Mesenchymal stem cell (in vitro differentiated cells and primary cell): ENCODE data around the gene GPR152. TPM values are rescaled to one million over a fixed set of nuclear protein-coding genes. Genes with fewer than 3 reads are reported as not detected.
A peak's percentile ranks its signal among the peaks of the same experiment; 100 is the strongest.

Experiments
- DNase-seq: peaks from one replicate; pipeline ENCODE4 v3.0.0-alpha.2; 2013
- H2AFZ ChIP-seq: one replicate; pipeline ENCODE4 v1.6.1; 2013; ENCODE audit warnings: low read depth, mild to moderate bottlenecking, control low read depth, inconsistent platforms, low read length, moderate library complexity
- H2AK5ac ChIP-seq: 2 replicates; pipeline ENCODE4 v1.6.1; 2013; ENCODE audit warnings: low read length, moderate library complexity, mild to moderate bottlenecking, inconsistent platforms; ENCODE audit not compliant: severe bottlenecking
- H2BK120ac ChIP-seq: one replicate; pipeline ENCODE4 v1.6.1; 2013; ENCODE audit warnings: low read depth, mild to moderate bottlenecking, inconsistent platforms, low read length, moderate library complexity
- H2BK12ac ChIP-seq, 2 experiments: one replicate each; pipeline ENCODE4 v1.6.1; 2013; ENCODE audit warnings: inconsistent platforms in 2 of 2, low read length in 2 of 2, mild to moderate bottlenecking in 2 of 2, moderate library complexity in 2 of 2, control low read depth in 1 of 2
- H2BK15ac ChIP-seq: one replicate; pipeline ENCODE4 v1.6.1; 2013; ENCODE audit warnings: mild to moderate bottlenecking, low read depth, inconsistent platforms; ENCODE audit not compliant: poor library complexity, severe bottlenecking
- H2BK5ac ChIP-seq: 2 replicates; pipeline ENCODE4 v1.6.1; 2013; ENCODE audit warnings: low read depth, mild to moderate bottlenecking, low read length, control low read depth, inconsistent platforms; ENCODE audit not compliant: poor library complexity, severe bottlenecking
- H3K14ac ChIP-seq, 2 experiments: one replicate each; pipeline ENCODE4 v1.6.1; 2013; ENCODE audit warnings: inconsistent platforms in 2 of 2, low read length in 2 of 2, control low read depth in 1 of 2, mild to moderate bottlenecking in 1 of 2, moderate library complexity in 1 of 2
- H3K18ac ChIP-seq, 2 experiments: one replicate each; pipeline ENCODE4 v1.6.1; 2013; ENCODE audit warnings: inconsistent platforms in 2 of 2, low read length in 2 of 2, control low read depth in 1 of 2, low read depth in 1 of 2, mild to moderate bottlenecking in 1 of 2
- H3K23ac ChIP-seq, 2 experiments: one replicate each; pipeline ENCODE4 v1.6.1; 2013; ENCODE audit warnings: inconsistent platforms in 2 of 2, low read length in 2 of 2, mild to moderate bottlenecking in 2 of 2, moderate library complexity in 2 of 2, control low read depth in 1 of 2
- H3K27ac ChIP-seq: 2 replicates; pipeline ENCODE4 v1.5.1; 2013; ENCODE audit warnings: mild to moderate bottlenecking, moderate library complexity, low read length, control low read depth, inconsistent platforms; ENCODE audit not compliant: poor library complexity, severe bottlenecking
- H3K27me3 ChIP-seq, 2 experiments: 2 replicates each; pipeline versions ENCODE4 v1.6.1 to v1.7.0; 2013; ENCODE audit warnings: low read length in 2 of 2, mild to moderate bottlenecking in 2 of 2, moderate library complexity in 2 of 2, control low read depth in 1 of 2, inconsistent platforms in 1 of 2; ENCODE audit not compliant: control insufficient read depth in 1 of 2, insufficient read depth in 1 of 2
- H3K36me3 ChIP-seq, 2 experiments: 2 replicates each; pipeline versions ENCODE4 v1.6.1 to v1.7.0; 2013; ENCODE audit warnings: low read length in 2 of 2, control low read depth in 1 of 2, inconsistent platforms in 1 of 2, low read depth in 1 of 2, mild to moderate bottlenecking in 1 of 2; ENCODE audit not compliant: insufficient read depth in 2 of 2, control insufficient read depth in 1 of 2
- H3K4ac ChIP-seq, 2 experiments: one replicate each; pipeline ENCODE4 v1.6.1; 2013; ENCODE audit warnings: inconsistent platforms in 2 of 2, low read length in 2 of 2, mild to moderate bottlenecking in 2 of 2, moderate library complexity in 2 of 2, control low read depth in 1 of 2, low read depth in 1 of 2
- H3K4me1 ChIP-seq: 2 replicates; pipeline ENCODE4 v1.6.1; 2013; ENCODE audit warnings: low read depth, low read length, control low read depth; ENCODE audit not compliant: control insufficient read depth, insufficient read depth
- H3K4me2 ChIP-seq: 2 replicates; pipeline ENCODE4 v1.6.1; 2013; ENCODE audit warnings: low read length, mild to moderate bottlenecking, inconsistent platforms; ENCODE audit not compliant: poor library complexity, severe bottlenecking
- H3K4me3 ChIP-seq, 2 experiments: 2 replicates each; pipeline versions ENCODE4 v1.5.1 to v1.7.0; 2013; ENCODE audit warnings: low read length in 2 of 2, mild to moderate bottlenecking in 2 of 2, control low read depth in 1 of 2, low read depth in 1 of 2; ENCODE audit not compliant: insufficient read depth in 1 of 2
- H3K79me1 ChIP-seq: replicated peaks from 2 replicates; pipeline ENCODE4 v1.6.1; 2013; ENCODE audit warnings: mild to moderate bottlenecking, control low read depth, low read length, inconsistent platforms; ENCODE audit not compliant: poor library complexity, severe bottlenecking
- H3K9ac ChIP-seq: 2 replicates; pipeline ENCODE4 v1.7.0; 2013; ENCODE audit warnings: mild to moderate bottlenecking, low read length, moderate library complexity
- H3K9me3 ChIP-seq: 2 replicates; pipeline ENCODE4 v1.7.0; 2013; ENCODE audit warnings: mild to moderate bottlenecking, low read length; ENCODE audit not compliant: control insufficient read depth
- H4K8ac ChIP-seq: one replicate; pipeline ENCODE4 v1.6.1; 2013; ENCODE audit warnings: inconsistent platforms, mild to moderate bottlenecking, low read length, moderate library complexity
- H4K91ac ChIP-seq: one replicate; pipeline ENCODE4 v1.6.1; 2013; ENCODE audit warnings: mild to moderate bottlenecking, low read length, inconsistent platforms
- WGBS: methylation state at CpG from one replicate; pipeline ENCODE4 v1.1.7; 2013; ENCODE audit warnings: mixed read lengths; 5-methylcytosine and 5-hydroxymethylcytosine counted together
- polyA plus RNA-seq, 2 experiments: library from polyadenylated mRNA; stranded (reverse); fragments of 200-250 nt; gene quantifications; one replicate each; pipeline ENCODE4 v1.2.3, GENCODE V29; 2013

GPR152 gene, protein sequence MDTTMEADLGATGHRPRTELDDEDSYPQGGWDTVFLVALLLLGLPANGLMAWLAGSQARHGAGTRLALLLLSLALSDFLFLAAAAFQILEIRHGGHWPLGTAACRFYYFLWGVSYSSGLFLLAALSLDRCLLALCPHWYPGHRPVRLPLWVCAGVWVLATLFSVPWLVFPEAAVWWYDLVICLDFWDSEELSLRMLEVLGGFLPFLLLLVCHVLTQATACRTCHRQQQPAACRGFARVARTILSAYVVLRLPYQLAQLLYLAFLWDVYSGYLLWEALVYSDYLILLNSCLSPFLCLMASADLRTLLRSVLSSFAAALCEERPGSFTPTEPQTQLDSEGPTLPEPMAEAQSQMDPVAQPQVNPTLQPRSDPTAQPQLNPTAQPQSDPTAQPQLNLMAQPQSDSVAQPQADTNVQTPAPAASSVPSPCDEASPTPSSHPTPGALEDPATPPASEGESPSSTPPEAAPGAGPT
- polyA plus RNA-seq (2013, experiment 1 of 2): not detected
- not detected for polyA plus RNA-seq (2013, experiment 2 of 2)

GRCh38 chr11:67452141-67452952, at the start of gene GPR152:
Gene GPR152, minus strand, starts transcription at chr11:67452729. Its CDS starts 5 bp downstream, at chr11:67452724.
- H3K18ac ChIP-seq: no peak within 1 kb of the TSS
- H3K9ac ChIP-seq: no peak within 1 kb of the TSS
- H2AFZ ChIP-seq: no peak within 1 kb of the TSS
- WGBS: 91% methylated on average over 29 of the region's 33 CpGs
- H2AK5ac ChIP-seq: no peak within 1 kb of the TSS
- no peak within 1 kb of the TSS for H2BK5ac ChIP-seq
- H3K23ac ChIP-seq: no peak within 1 kb of the TSS
- H3K36me3 ChIP-seq: peaks cover 0 to 3% of the 10 kb centered on the region in 2 experiments
- no peaks in the 10 kb centered on the region for H3K4me1 ChIP-seq
- H2BK120ac ChIP-seq: no peak within 1 kb of the TSS
- no peak within 1 kb of the TSS for H4K8ac ChIP-seq
- no peak within 1 kb of the TSS for H3K4ac ChIP-seq
- H2BK15ac ChIP-seq: no peak within 1 kb of the TSS
- peak within 1 kb of the TSS; percentile 7 for H4K91ac ChIP-seq
- DNase-seq: no peak
- no peak within 1 kb of the TSS for H3K14ac ChIP-seq
- no peak within 1 kb of the TSS for H2BK12ac ChIP-seq
- H3K4me2 ChIP-seq: no peak within 1 kb of the TSS
- H3K27me3 ChIP-seq: peaks cover 0 to 29% of the 10 kb centered on the region in 2 experiments
- no peaks in the 10 kb centered on the region for H3K9me3 ChIP-seq
- H3K27ac ChIP-seq: no peak within 1 kb of the TSS
- H3K79me1 ChIP-seq: no peaks in the 10 kb centered on the region
- H3K4me3 ChIP-seq: no peak within 1 kb of the TSS

DNA sequence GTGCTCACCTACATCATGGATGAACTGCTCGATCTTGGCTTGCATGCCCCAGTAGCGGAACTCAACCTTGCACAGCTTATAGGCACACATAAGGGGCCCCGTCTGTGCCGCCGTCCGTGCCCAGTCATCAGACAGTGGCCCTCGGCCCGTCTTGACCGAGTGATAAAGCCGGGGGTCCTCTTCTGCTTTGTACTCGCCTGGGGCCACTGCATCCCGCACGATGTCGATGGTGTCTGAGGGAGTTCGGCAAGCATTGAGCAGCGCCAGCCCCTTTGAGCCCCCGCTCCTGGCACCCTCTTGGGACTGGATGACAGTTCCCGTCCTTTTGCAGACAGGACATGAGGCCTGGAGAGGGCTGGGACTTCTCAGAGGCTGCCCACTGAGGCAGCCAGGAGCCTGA, 49.3 kb upstream of the GPR152 start:
- Histone ChIP-seq H3K9ac (no peak overlapping the region), H3K4ac (no peak overlapping the region), H2AFZ (no peak overlapping the region), H3K4me3 (no peak overlapping the region), H2BK5ac (no peak overlapping the region), H2BK12ac (no peak overlapping the region), H2BK15ac (no peak overlapping the region), H3K4me2 (no peak overlapping the region), H3K36me3 (peaks cover 6 to 71% of the 10 kb centered on the region in 2 experiments), H3K18ac (no peak overlapping the region), H3K4me1 (peaks cover 47% of the 10 kb centered on the region), H3K27me3 (no peaks in the 10 kb centered on the region), H3K9me3 (no peaks in the 10 kb centered on the region), H2BK120ac (no peak overlapping the region), H4K8ac (no peak overlapping the region), H4K91ac (no peak overlapping the region), H2AK5ac (no peak overlapping the region), H3K79me1 (peaks cover 38% of the 10 kb centered on the region), H3K23ac (no peak overlapping the region), H3K14ac (no peak overlapping the region), H3K27ac (no peak overlapping the region)
- DNase-seq: no peak
- WGBS: 96% methylated on average over 18 of the region's 18 CpGs

- no peak overlapping the region for H3K23ac ChIP-seq
- no peak overlapping the region for H2BK5ac ChIP-seq
- no peaks in the 10 kb centered on the region for H3K9me3 ChIP-seq
- no peak overlapping the region for H2AK5ac ChIP-seq
- no peak overlapping the region for H3K14ac ChIP-seq
- no peak overlapping the region for H3K4me2 ChIP-seq
- no peak overlapping the region for H3K4ac ChIP-seq
- H3K18ac ChIP-seq: no peak overlapping the region
- H4K8ac ChIP-seq: no peak overlapping the region
- no peaks in the 10 kb centered on the region for H3K27me3 ChIP-seq
- H2BK120ac ChIP-seq: no peak overlapping the region
- no peak overlapping the region for H3K27ac ChIP-seq
- 98% methylated on average over 6 of the region's 9 CpGs for WGBS
- no peak for DNase-seq
- peaks cover 40% of the 10 kb centered on the region for H3K4me1 ChIP-seq
- H2BK12ac ChIP-seq: no peak overlapping the region
- H2AFZ ChIP-seq: no peak overlapping the region
- peaks cover 6 to 71% of the 10 kb centered on the region in 2 experiments for H3K36me3 ChIP-seq
- no peak overlapping the region for H3K4me3 ChIP-seq
- peaks cover 42% of the 10 kb centered on the region for H3K79me1 ChIP-seq
- no peak overlapping the region for H4K91ac ChIP-seq
- no peak overlapping the region for H2BK15ac ChIP-seq
- no peak overlapping the region for H3K9ac ChIP-seq
Measured at GRCh38 chr11:67500831-67501715, 48.5 kb upstream of the GPR152 start.
